ENCODE results near the gene CENPVL2. TPM values are rescaled to one million over a fixed set of nuclear protein-coding genes. Genes with fewer than 3 reads are reported as not detected.
"Not testable (repeated sequence)": the region's sequence is repeated elsewhere in the genome, so short reads cannot be mapped to it uniquely, and the experiment has no call there.

Gene CENPVL2
- total RNA-seq: not detected
- long read RNA-seq: 0 reads

GRCh38 chrX:51682720-51683062 is at the start of gene CENPVL2:
TSS of gene CENPVL2 (minus strand) at chrX:51682831. CDS start at chrX:51682831, 0 bp downstream.
- intact Hi-C loops (cut with DNase I); ATAC-seq (ENCODE audit: poor library complexity); DNase-seq: not testable (repeated sequence)

GRCh38 chrX:51728202-51728601 is 45.6 kb upstream of the CENPVL2 start:
- intact Hi-C loops (cut with DNase I): no loop called here
- ATAC-seq (ENCODE audit: poor library complexity): no peak
- DNase-seq: no peak

- ATAC-seq (ENCODE audit: poor library complexity); intact Hi-C loops (cut with DNase I); DNase-seq: not testable (repeated sequence)
Measured at GRCh38 chrX:51712943-51713647, 30.5 kb upstream of the CENPVL2 start.

- ATAC-seq (ENCODE audit: poor library complexity); DNase-seq; intact Hi-C loops (cut with DNase I): not testable (repeated sequence)
Measured at GRCh38 chrX:51710277-51711164, 27.9 kb upstream of the CENPVL2 start, which contains the start of gene CENPVL1. TSS of gene CENPVL1 (plus strand) at chrX:51710512. CDS start at chrX:51710512, 0 bp downstream.

- intact Hi-C loops (cut with DNase I): no loop called here
- DNase-seq (no peak), ATAC-seq (ENCODE audit: poor library complexity) (no peak)
Measured at GRCh38 chrX:51697397-51697796, 14.8 kb upstream of the CENPVL2 start.

- intact Hi-C loops (cut with DNase I): no loop called here
- DNase-seq (no peak), ATAC-seq (ENCODE audit: poor library complexity) (no peak)
Measured at GRCh38 chrX:51694254-51694653, 11.6 kb upstream of the CENPVL2 start.

GRCh38 chrX:51681808-51682719 is 567 bp downstream of the CENPVL2 start:
- ATAC-seq (ENCODE audit: poor library complexity); intact Hi-C loops (cut with DNase I); DNase-seq: not testable (repeated sequence)

- ATAC-seq (ENCODE audit: poor library complexity); DNase-seq; intact Hi-C loops (cut with DNase I): not testable (repeated sequence)
Measured at GRCh38 chrX:51679689-51680433, 2.8 kb downstream of the CENPVL2 start.

GRCh38 chrX:51665981-51666380 is 16.6 kb downstream of the CENPVL2 start:
- DNase-seq: no peak
- no peak for ATAC-seq (ENCODE audit: poor library complexity)
- intact Hi-C loops (cut with DNase I): no loop called here

- intact Hi-C loops (cut with DNase I): no loop called here
- no peak for DNase-seq
- no peak for ATAC-seq (ENCODE audit: poor library complexity)
Measured at GRCh38 chrX:51643377-51643776, 39.3 kb downstream of the CENPVL2 start.

- no peak for DNase-seq
- intact Hi-C loops (cut with DNase I): no loop called here
- no peak for ATAC-seq (ENCODE audit: poor library complexity)
Measured at GRCh38 chrX:51641421-51642021, 41.1 kb downstream of the CENPVL2 start.

GRCh38 chrX:51636511-51636910 is 46.1 kb downstream of the CENPVL2 start:
- intact Hi-C loops (cut with DNase I); ATAC-seq (ENCODE audit: poor library complexity); DNase-seq: not testable (repeated sequence)

Other genes starting within 250 kb of the CENPVL2 start
- gene NUDT11, start 186.2 kb downstream of the CENPVL2 start, total RNA-seq: not detected
- gene CENPVL3, start 63.9 kb downstream of the CENPVL2 start, total RNA-seq: not detected
- gene CENPVL1, start 27.7 kb upstream of the CENPVL2 start, total RNA-seq: not detected
- gene GSPT2, start 60.6 kb upstream of the CENPVL2 start, total RNA-seq: 6.9 TPM
- 54.8 TPM for gene MAGED1, start 210.8 kb upstream of the CENPVL2 start, total RNA-seq

All from Right ventricle myocardium superior (tissue), 1 donor.